GM12875 (cell line): ENCODE results near the gene SPA17.
A peak's percentile ranks its signal among the peaks of the same experiment; 100 is the strongest.

Source experiments
- H3K4me3 ChIP-seq: one replicate; pipeline ENCODE4 v1.5.1; 2011; ENCODE audit warnings: low read depth, low read length, control low read depth
- TF ChIP-seq, protein P1 (sequence below): IDR thresholded peaks from 2 replicates; pipeline ENCODE4 v1.5.1; 2011; ENCODE audit warnings: low read depth, mild to moderate bottlenecking, control low read depth, inconsistent platforms, low read length, moderate library complexity, borderline replicate concordance; ENCODE audit not compliant: insufficient read depth

Gene SPA17

DNA sequence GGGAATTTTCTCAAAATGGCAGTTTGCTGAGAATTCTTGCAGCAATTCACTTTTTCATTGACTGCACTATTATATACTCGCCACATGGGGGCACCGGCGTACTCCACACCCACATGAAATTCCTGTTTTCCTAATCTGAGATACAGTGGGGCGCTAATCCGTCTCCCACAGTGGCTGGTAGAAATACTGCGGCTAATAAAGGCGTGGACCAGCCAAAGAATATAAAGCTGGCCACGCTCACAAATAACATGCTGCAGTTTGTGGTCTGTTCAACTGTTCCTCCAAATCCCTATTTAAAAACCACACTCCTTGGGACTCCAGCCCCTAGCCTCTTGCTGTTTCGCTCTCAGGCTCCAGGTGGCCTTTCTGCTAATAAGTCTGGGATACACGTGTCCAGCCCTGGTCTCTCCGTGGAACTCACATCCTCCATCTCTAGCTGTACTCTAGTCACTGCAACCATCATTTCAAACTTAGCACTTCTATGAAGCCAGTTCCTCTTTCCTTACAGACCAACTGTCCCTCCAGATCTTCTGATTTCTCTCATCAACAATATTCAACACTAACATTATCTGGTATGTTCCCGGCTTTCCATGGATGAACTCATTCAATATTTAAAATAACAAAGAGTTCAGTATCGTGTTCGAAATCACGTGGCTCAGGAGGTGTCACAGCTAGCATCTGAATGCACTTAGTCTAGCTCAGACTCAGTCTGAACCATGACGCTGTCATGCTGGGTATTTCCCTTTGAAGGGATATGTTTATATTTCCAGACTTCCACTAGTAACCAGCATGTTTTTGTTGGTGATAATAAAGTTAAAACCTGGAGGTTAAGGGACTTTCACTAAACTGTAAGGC is 29.1 kb upstream of the SPA17 start:
- H3K4me3 ChIP-seq = no peak overlapping the region
- TF ChIP-seq, protein P1, sequence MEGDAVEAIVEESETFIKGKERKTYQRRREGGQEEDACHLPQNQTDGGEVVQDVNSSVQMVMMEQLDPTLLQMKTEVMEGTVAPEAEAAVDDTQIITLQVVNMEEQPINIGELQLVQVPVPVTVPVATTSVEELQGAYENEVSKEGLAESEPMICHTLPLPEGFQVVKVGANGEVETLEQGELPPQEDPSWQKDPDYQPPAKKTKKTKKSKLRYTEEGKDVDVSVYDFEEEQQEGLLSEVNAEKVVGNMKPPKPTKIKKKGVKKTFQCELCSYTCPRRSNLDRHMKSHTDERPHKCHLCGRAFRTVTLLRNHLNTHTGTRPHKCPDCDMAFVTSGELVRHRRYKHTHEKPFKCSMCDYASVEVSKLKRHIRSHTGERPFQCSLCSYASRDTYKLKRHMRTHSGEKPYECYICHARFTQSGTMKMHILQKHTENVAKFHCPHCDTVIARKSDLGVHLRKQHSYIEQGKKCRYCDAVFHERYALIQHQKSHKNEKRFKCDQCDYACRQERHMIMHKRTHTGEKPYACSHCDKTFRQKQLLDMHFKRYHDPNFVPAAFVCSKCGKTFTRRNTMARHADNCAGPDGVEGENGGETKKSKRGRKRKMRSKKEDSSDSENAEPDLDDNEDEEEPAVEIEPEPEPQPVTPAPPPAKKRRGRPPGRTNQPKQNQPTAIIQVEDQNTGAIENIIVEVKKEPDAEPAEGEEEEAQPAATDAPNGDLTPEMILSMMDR = peak; percentile 70

DNA sequence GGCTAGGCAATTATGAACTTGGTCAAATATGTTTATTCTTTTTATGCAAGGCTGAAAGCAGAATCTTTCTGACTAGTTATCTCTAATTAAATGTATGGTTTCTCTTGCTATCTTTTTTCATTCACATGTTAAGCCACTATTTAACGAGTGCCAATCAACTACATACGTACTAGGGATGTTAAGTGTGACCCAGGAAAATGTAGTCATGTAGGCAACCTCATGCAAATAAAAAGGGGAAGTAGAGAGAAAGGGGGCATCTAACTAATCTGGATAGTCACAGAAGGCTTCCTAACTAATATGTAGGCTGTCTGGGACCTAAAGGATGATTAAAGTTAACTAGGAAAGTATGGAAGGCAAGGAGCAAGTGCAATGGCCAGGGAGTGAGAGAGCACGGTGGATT is 27.6 kb upstream of the SPA17 start:
- TF ChIP-seq, protein P1 = no peak

DNA sequence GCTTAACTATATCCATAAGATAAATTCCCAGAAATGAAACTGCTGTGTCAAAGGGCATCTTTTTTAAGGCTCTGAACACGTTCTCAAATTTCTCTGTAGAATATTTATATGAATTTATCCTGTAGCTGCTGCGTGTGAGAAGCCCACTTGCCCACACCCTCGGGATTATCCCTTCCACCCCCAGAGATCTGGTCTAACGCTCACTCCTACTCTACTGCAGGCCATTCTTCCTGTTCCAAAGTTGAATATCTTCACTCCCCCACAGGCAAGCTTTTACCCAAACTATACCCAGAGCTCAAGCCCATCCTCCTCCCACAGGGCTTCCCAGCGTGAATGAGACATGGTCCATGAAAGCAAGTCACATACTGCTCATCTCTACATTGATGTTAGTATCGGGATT is 25.1 kb upstream of the SPA17 start:
- TF ChIP-seq, protein P1 = no peak
- no peak overlapping the region for H3K4me3 ChIP-seq

More for the DNA sequence above, 27.6 kb upstream of the SPA17 start:
- H3K4me3 ChIP-seq = no peak overlapping the region

DNA sequence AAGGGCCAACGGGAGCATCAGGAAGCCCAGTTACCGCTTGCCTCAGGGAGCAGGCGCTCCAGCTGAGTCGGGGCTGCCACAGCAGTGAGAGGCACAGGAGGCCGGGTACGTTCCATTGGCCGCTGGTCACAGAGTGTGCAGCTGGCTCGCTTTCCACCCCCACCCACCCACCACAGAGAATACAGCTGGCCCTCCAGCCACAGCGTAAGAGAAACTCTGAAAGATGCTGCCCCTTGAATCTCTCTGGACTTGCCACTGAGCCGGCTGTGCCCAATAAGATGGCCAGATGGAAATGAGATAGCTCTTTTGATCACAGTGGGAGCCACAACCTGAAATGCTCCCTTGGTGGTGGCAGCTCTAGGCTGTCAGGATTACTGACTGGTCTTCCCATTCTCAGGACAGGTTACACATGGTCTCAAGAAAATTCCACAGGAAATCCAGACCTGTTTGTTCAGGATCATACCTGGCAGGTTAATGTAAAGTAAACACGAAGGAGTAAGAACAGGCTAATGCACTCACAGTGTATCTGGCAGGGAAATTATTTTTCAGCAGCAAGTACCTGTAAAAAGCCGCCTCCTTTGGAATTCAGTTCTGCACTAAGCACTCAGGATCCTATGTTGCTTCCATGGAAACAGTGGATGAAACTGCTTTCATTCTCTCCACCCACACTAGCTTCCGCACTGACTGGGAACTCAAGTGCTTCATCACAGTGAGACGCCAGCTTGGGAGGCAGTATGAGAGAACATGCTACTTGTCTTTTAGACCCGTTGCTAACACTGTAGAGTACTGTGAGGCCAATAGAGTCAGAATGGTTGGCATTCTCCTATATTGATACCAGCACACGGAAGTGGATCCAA is 16.7 kb upstream of the SPA17 start:
- no peak overlapping the region for H3K4me3 ChIP-seq
- TF ChIP-seq, protein P1 = no peak

DNA sequence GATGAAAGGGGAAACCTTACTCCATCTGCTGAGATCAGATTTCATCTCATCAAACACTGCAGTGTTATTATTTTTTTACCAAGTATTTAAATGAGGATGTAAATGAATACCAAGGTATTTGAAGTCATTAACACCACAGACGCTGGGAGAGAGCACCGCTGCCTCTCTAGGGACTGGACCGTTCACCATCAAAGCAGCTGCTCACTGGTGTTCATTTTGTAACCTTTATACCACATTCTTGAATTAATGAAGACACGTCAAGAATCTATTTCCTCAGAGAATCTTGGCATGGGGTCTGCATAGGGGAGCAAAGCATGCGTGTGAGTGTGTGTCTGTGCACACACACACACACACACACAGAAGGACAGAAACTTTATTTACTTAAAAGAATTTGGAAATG is 15.8 kb upstream of the SPA17 start:
- TF ChIP-seq, protein P1 = no peak
- H3K4me3 ChIP-seq = no peak overlapping the region

DNA sequence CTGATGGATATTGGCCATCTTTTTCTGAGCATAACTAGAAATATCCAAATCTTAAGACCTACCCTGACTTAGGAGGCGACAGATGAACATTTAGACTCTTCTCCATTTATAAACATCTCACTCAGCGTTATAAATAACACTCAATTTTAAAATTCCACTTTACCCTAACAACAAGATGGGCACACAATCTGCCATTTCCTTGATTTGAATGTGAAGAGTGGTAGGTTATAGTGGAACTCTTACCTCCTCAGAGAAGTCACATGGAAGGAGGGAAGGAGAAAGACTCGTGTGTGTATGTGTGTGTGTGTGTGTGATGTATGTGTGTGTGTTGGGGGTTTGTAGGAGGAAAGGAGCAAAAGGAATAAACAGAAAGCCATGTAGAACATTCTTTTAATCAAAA is 15.2 kb upstream of the SPA17 start:
- TF ChIP-seq, protein P1 = no peak
- H3K4me3 ChIP-seq = no peak overlapping the region
